GM12875 (cell line): ENCODE measurements around the gene ENKD1.
A peak's percentile ranks its signal among the peaks of the same experiment; 100 is the strongest.

ENCODE experiments used
- H3K4me3 ChIP-seq: one replicate; pipeline ENCODE4 v1.5.1; 2011; ENCODE audit warnings: low read depth, low read length, control low read depth
- TF ChIP-seq, protein P1 (sequence below): IDR thresholded peaks from 2 replicates; pipeline ENCODE4 v1.5.1; 2011; ENCODE audit warnings: low read depth, mild to moderate bottlenecking, control low read depth, inconsistent platforms, low read length, moderate library complexity, borderline replicate concordance; ENCODE audit not compliant: insufficient read depth

Gene ENKD1

DNA sequence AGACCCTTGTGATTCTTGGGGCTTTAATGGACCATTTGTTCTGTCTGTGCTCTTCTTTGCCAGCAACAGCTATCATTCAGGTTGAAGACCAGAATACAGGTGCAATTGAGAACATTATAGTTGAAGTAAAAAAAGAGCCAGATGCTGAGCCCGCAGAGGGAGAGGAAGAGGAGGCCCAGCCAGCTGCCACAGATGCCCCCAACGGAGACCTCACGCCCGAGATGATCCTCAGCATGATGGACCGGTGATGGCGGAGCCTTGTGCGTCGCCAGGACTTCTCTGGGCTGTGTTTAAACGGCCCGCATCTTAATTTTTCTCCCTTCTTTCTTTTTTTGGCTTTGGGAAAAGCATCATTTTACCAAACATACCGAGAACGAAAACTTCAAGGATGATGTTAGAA, 28.9 kb downstream of the ENKD1 start:
- H3K4me3 ChIP-seq: no peak overlapping the region
- TF ChIP-seq, protein P1, sequence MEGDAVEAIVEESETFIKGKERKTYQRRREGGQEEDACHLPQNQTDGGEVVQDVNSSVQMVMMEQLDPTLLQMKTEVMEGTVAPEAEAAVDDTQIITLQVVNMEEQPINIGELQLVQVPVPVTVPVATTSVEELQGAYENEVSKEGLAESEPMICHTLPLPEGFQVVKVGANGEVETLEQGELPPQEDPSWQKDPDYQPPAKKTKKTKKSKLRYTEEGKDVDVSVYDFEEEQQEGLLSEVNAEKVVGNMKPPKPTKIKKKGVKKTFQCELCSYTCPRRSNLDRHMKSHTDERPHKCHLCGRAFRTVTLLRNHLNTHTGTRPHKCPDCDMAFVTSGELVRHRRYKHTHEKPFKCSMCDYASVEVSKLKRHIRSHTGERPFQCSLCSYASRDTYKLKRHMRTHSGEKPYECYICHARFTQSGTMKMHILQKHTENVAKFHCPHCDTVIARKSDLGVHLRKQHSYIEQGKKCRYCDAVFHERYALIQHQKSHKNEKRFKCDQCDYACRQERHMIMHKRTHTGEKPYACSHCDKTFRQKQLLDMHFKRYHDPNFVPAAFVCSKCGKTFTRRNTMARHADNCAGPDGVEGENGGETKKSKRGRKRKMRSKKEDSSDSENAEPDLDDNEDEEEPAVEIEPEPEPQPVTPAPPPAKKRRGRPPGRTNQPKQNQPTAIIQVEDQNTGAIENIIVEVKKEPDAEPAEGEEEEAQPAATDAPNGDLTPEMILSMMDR: no peak

DNA sequence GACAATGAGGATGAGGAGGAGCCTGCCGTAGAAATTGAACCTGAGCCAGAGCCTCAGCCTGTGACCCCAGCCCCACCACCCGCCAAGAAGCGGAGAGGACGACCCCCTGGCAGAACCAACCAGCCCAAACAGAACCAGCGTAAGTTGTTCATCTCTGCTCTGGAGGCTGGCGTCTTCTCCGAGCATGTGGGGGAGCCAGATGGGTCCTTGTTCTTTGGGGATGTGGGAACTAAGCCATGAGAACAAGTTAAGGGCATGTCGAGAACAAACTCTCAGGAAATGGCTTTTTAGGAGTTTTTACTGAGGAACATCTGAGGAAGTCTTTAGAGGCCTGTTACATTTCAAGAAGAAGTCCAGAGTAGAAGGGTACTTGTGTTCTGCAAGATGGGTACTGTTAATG, 29.8 kb downstream of the ENKD1 start:
- no peak overlapping the region for H3K4me3 ChIP-seq
- TF ChIP-seq, protein P1: no peak

DNA sequence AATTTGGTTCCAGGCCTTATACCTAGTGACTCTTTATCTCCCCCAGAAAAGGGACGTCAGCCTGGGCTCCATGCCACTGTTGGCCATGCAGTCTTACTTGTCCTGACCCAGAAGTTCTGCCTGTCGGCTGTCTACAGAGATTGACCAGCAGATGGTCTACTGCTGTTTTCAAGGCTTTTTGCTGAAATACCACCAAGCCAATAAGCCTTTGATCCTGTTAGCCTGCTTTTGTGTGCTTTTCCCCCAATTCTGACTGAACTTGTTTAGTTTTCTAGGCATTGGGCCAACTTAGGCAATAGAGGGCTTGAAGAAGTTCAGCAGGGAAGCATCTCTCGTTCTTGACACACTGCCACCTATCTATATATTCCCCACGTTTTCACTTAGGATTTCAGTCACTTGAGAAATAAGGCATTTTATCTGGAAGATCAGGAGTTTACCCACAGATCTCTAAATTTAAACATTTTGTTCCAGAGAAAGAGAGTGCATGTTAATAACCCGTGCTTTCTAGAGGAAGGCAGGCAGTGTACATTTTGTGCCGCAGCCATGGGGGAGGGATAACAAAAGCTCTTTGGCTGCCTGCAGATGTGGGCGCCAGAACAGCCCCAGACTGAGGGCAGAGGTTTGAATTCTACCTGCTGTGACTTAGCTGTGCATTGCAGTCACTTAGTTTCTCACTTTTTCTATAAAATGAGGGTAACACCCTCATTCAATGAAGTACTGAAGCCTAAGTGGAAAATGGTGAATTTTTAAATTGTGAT, 34.0 kb downstream of the ENKD1 start:
- H3K4me3 ChIP-seq: no peak overlapping the region
- TF ChIP-seq, protein P1: no peak

DNA sequence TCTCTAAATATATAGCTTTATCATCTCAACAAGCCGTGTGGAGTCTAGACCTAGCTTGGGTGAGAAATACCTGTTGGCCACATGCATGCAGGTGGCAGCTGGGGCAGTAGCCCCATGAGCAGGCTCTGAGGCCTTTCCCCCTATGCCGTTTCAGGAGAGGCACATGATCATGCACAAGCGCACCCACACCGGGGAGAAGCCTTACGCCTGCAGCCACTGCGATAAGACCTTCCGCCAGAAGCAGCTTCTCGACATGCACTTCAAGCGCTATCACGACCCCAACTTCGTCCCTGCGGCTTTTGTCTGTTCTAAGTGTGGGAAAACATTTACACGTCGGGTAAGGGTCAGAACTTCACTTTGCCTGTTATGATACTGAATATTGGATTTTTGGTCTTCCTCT, 38.3 kb downstream of the ENKD1 start:
- no peak overlapping the region for H3K4me3 ChIP-seq
- TF ChIP-seq, protein P1: no peak

DNA sequence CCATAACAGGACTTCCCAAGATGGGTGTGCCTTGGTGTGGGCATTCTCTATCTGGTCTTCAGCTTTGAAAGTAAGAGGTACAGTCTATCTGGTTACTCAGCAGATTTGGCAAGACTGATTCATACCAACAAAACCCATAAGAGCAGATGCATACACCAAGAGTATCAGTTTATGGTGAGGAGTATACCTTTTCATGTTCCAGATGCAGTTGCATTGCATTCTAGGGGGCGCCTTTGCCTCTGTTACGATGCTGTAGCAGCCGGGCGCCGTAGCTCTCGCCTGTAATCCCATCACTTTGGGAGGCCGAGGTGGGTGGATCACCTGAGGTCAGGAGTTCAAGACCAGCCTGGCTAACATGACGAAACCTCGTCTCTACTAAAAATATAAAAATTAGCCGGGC, 52.7 kb downstream of the ENKD1 start:
- TF ChIP-seq, protein P1: 0 out of 2 replicates have a peak, but pooled peaks have one; percentile 8
- no peak overlapping the region for H3K4me3 ChIP-seq
